A673 (cell line): Measurements from ENCODE around the gene SYVN1. TPM values are rescaled to one million over a fixed set of nuclear protein-coding genes. Genes with fewer than 3 reads are reported as not detected.
A peak's percentile ranks its signal among the peaks of the same experiment; 100 is the strongest.

ENCODE experiments used
- BruUV-seq: library from RNA; stranded (reverse); fragments of 400-500 nt; replicated peaks from 2 replicates; lab custom pipeline; 2021; lab: Mats Ljungman, UMichigan
- CTCF ChIA-PET: fragments of 300-600 bp; sonication (Branson Sonifier 250); formaldehyde crosslinking; loops from one replicate; lab custom pipeline; 2022; ENCODE audit warnings: antibody characterized with exemption; lab: Charles Lee
- POLR2A ChIA-PET: fragments of 300-600 bp; sonication (Branson Sonifier 250); formaldehyde crosslinking; loops from one replicate; lab custom pipeline; 2022; ENCODE audit warnings: antibody characterized with exemption; ENCODE audit not compliant: low non-redundant PET; lab: Charles Lee
- DNase-seq: peaks from one replicate; pipeline ENCODE4 v3.0.0-alpha.2; 2015; ENCODE audit warnings: low spot score
- H3K27ac ChIP-seq: fragments of 200-600 bp; sonication (generic); 2 replicates; pipeline ENCODE4 v1.5.1; 2016; ENCODE audit warnings: mixed run types, low read depth, mild to moderate bottlenecking, mixed read lengths, antibody characterized with exemption, low read length; ENCODE audit not compliant: poor library complexity, severe bottlenecking
- H3K27me3 ChIP-seq: fragments of 200-600 bp; sonication (generic); replicated peaks from 2 replicates; pipeline ENCODE4 v1.6.1; 2017; ENCODE audit warnings: mixed run types, low read depth, mild to moderate bottlenecking, mixed read lengths, antibody characterized with exemption, low read length; ENCODE audit not compliant: insufficient read depth, poor library complexity
- H3K36me3 ChIP-seq: fragments of 200-600 bp; sonication (generic); 2 replicates; pipeline ENCODE4 v1.6.1; 2016; ENCODE audit warnings: mixed run types, mild to moderate bottlenecking, mixed read lengths, antibody characterized with exemption, low read length; ENCODE audit not compliant: insufficient read depth, poor library complexity, severe bottlenecking
- H3K4me1 ChIP-seq: fragments of 200-600 bp; sonication (generic); 2 replicates; pipeline ENCODE4 v1.6.1; 2017; ENCODE audit warnings: mixed run types, mild to moderate bottlenecking, mixed read lengths, antibody characterized with exemption, low read length; ENCODE audit not compliant: insufficient read depth, poor library complexity, severe bottlenecking
- H3K4me3 ChIP-seq: fragments of 200-600 bp; sonication (generic); 2 replicates; pipeline ENCODE4 v1.5.1; 2016; ENCODE audit warnings: low read depth, mixed run types, mild to moderate bottlenecking, mixed read lengths, low read length; ENCODE audit not compliant: poor library complexity, severe bottlenecking
- H3K9me3 ChIP-seq: fragments of 200-600 bp; sonication (generic); 2 replicates; pipeline ENCODE4 v1.6.1; 2016; ENCODE audit warnings: mixed run types, low read depth, mild to moderate bottlenecking, mixed read lengths, antibody characterized with exemption, low read length; ENCODE audit not compliant: poor library complexity, severe bottlenecking
- EZH2 ChIP-seq: fragments of 200-600 bp; sonication (generic); IDR thresholded peaks from 2 replicates; pipeline ENCODE4 v1.6.1; 2017; ENCODE audit warnings: borderline replicate concordance, low read depth, mild to moderate bottlenecking, mixed read lengths, antibody characterized with exemption, low read length; ENCODE audit not compliant: poor library complexity, severe bottlenecking
- intact Hi-C: fragments of 100-400 bp; cut with micrococcal nuclease; formaldehyde crosslinking; loops from one replicate; pipeline ENCODE4 v1.10.0; 2022; ENCODE audit not compliant: unreplicated experiment
- total RNA-seq: library from RNA; stranded (reverse); gene quantifications from 2 replicates; pipeline ENCODE4 v1.2.3, GENCODE V29; 2021
- TF ChIP-seq, protein P1 (sequence below): fragments of 300-800, 200-600 bp; sonication (generic); conservative IDR thresholded peaks from 2 replicates; pipeline ENCODE4 v1.5.1; 2017; ENCODE audit warnings: low read depth, mild to moderate bottlenecking, antibody characterized with exemption, low read length, moderate library complexity, mixed read lengths

The SYVN1 gene
- total RNA-seq, 1 experiment from 2014 or later, result 48.5 TPM

DNA sequence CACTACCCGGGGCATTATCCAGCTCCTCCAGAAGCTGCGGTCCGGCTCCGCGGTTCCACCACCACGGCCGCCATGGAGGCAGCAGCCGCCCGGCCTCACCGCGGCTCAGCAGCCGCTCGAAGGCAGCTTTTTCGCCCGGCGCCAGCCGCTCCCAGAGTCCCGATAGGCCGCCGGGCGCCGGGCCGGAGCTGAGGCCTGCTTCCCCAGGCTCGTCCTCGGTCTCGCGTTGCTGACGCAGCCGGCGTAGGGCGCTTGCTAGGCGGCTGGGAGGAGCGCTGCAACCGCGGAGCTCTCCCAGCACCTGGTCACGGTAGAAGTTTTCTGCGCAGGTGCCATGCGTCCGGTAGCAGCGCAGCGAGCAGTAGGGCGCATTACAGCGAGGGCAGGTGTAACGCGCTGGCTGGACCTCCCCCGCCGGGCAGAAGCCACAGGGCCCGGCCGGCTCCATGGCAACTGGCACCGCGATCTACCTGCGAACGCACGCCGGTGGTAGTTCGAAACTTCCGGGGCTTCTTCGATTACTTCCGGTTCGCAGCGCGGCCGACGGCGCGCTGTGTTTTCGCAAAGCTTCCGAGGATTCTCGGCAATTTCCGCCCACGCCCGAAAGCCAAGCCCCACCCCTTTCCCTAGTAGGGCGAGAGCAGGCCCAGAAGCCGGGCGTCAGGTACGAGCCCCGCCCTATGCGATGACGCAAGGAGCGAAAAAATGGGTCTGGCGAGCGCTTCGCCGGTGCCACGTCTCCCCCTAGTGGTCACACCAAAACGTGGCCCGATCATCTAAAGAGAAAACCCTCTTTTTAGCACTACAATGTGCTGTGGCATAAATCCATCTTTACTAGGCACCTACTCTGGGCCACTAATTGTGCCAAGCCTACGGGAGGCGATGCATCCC, 16.9 kb downstream of the SYVN1 start, which contains the start of gene ZNHIT2:
ZNHIT2 (minus strand) TSS at position 496 of the 891 bp plus-strand sequence; CDS start at position 448, 48 bp downstream.
- Histone ChIP-seq H3K9me3 (no peaks in the 10 kb centered on the region), H3K36me3 (peaks cover 41% of the 10 kb centered on the region), H3K4me3 (peak within 1 kb of the TSS; percentile 95), H3K27me3 (no peaks in the 10 kb centered on the region), H3K4me1 (peaks cover 29% of the 10 kb centered on the region), H3K27ac (peak within 1 kb of the TSS; percentile 92)
- ChIA-PET CTCF (interaction anchor here (0.6 to 1.0 kb wide), 3 partner anchors 18 to 269 kb away, joined by 3 to 7 read pairs (median 6); no protein-coding TSS in a partner anchor), POLR2A (no interaction called here)
- DNase-seq, result peak; percentile 100
- intact Hi-C loops, result loop anchor here (5.0 to 10.0 kb wide), 3 partner anchors 90 to 333 kb away; partner anchors contain the start of gene SNX15
- TF ChIP-seq, protein P1, sequence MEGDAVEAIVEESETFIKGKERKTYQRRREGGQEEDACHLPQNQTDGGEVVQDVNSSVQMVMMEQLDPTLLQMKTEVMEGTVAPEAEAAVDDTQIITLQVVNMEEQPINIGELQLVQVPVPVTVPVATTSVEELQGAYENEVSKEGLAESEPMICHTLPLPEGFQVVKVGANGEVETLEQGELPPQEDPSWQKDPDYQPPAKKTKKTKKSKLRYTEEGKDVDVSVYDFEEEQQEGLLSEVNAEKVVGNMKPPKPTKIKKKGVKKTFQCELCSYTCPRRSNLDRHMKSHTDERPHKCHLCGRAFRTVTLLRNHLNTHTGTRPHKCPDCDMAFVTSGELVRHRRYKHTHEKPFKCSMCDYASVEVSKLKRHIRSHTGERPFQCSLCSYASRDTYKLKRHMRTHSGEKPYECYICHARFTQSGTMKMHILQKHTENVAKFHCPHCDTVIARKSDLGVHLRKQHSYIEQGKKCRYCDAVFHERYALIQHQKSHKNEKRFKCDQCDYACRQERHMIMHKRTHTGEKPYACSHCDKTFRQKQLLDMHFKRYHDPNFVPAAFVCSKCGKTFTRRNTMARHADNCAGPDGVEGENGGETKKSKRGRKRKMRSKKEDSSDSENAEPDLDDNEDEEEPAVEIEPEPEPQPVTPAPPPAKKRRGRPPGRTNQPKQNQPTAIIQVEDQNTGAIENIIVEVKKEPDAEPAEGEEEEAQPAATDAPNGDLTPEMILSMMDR, result peak; percentile 98
- TF ChIP-seq EZH2, result no peak
- no TSS peak for BruUV-seq

DNA sequence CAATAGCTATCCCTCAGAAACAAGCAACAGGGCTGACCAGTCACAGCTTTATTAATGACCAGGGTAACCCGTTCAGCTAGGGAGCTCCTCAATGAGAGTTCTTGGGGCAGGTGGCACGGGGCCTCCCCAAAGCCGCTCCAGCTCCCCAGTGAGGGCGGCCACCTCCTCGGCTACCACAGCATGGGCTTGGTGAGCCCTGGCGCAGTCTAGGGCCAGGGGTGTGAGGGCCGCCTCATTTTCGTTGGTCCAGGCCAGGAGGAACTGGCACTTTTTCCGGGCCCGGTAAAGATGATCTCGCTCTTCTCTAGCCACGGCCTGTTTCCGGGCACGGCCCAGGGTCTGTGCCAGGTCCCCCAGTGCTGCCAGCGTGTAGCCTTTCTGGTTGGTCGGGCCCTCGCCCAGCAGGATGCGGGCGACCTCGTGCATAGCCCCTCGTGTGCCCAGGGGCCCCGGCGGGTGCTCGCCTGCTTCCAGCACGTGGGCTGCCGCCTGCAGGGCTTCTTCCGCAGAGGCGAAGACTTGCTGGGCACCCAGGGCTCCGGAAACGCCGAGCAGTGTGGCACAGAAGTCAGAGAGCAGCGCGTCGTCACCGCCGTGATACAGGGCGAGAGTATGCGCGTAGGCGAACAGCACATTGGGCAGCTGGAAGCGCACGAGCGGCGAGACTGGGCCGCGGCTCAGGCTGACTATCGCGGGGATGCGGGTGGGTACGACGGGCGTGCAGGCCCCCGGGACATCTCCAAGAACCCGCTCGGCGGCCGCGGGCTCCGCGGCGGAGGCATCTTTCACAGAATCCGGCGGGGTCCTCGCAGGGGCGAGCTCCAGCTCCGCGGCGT, 17.7 kb downstream of the SYVN1 start:
- Histone ChIP-seq H3K27ac (peak overlapping the region; percentile 92), H3K9me3 (no peaks in the 10 kb centered on the region), H3K27me3 (no peaks in the 10 kb centered on the region), H3K4me1 (peaks cover 29% of the 10 kb centered on the region), H3K36me3 (peaks cover 41% of the 10 kb centered on the region), H3K4me3 (peak overlapping the region; percentile 95)
- BruUV-seq, result no TSS peak
- intact Hi-C loops, result loop anchor here (5.0 to 10.0 kb wide), 3 partner anchors 89 to 332 kb away; partner anchors contain the start of gene SNX15
- ChIA-PET CTCF (no interaction called here), POLR2A (interaction anchor here (0.7 kb wide), 1 partner anchor 9 kb away, joined by 3 read pairs; no protein-coding TSS in a partner anchor)
- TF ChIP-seq, protein P1, result no peak
- TF ChIP-seq EZH2, result no peak
- DNase-seq, result peak; percentile 71
